Activated CD4-positive, alpha-beta T cell treated with anti-CD3 and anti-CD28 coated beads, Interleukin-2, amount 10 ng/mL, durations not matched to agents 7 days and 5 days (primary cell): ENCODE measurements around the gene LRP3. TPM values are rescaled to one million over a fixed set of nuclear protein-coding genes. Genes with fewer than 3 reads are reported as not detected.
"Not testable (repeated sequence)": the region's sequence is repeated elsewhere in the genome, so short reads cannot be mapped to it uniquely, and the experiment has no call there.

ENCODE experiments used
- CTCF ChIA-PET: fragments of 350-600 bp; sonication (Branson Sonifier 250); formaldehyde crosslinking; loops from one replicate; lab custom pipeline; 2021; ENCODE audit warnings: antibody characterized with exemption; lab: Charles Lee
- POLR2A ChIA-PET: fragments of 350-600 bp; sonication (Branson Sonifier 250); formaldehyde crosslinking; loops from one replicate; lab custom pipeline; 2021; ENCODE audit warnings: antibody characterized with exemption; lab: Charles Lee
- DNase-seq: peaks from one replicate; pipeline ENCODE4 v3.0.0-alpha.2; 2020
- H3K27ac Mint-ChIP-seq: one replicate; pipeline ENCODE4 v1.8.0; 2021; ENCODE audit warnings: mild to moderate bottlenecking, moderate library complexity, mixed read lengths
- H3K27me3 Mint-ChIP-seq: one replicate; pipeline ENCODE4 v1.8.0; 2021; ENCODE audit warnings: mixed read lengths
- H3K36me3 Mint-ChIP-seq: one replicate; pipeline ENCODE4 v1.8.0; 2021; ENCODE audit warnings: low read depth, mixed read lengths
- H3K4me1 Mint-ChIP-seq: one replicate; pipeline ENCODE4 v1.8.0; 2021; ENCODE audit warnings: mixed read lengths
- H3K4me3 Mint-ChIP-seq: one replicate; pipeline ENCODE4 v1.8.0; 2021; ENCODE audit warnings: mild to moderate bottlenecking, moderate library complexity, mixed read lengths
- H3K9me3 Mint-ChIP-seq: one replicate; pipeline ENCODE4 v1.8.0; 2021; ENCODE audit warnings: mixed read lengths
- total RNA-seq, 2 experiments: library from RNA; stranded (reverse); gene quantifications; one replicate each; pipeline ENCODE4 v1.2.3, GENCODE V29; 2021

LRP3 gene
- total RNA-seq, 2 experiments from 2014 or later, result 0.08 to 0.20 TPM

GRCh38 chr19:33159893-33160292 lies 34.2 kb upstream of the LRP3 start:
- Mint-ChIP-seq H3K36me3 (peaks cover 4% of the 10 kb centered on the region), H3K9me3 (peaks cover 4% of the 10 kb centered on the region), H3K27me3 (no peaks in the 10 kb centered on the region), H3K4me1 (peaks cover 41% of the 10 kb centered on the region), H3K4me3 (peak overlapping the region; percentile 24), H3K27ac (peak overlapping the region; percentile 88)
- ChIA-PET CTCF (interaction anchor here (0.7 to 10.2 kb wide), 7 partner anchors 12 to 1518 kb away, joined by 3 to 58 read pairs (median 4); no protein-coding TSS in a partner anchor), POLR2A (interaction anchor here (0.6 to 2.5 kb wide), 2 partner anchors 17 to 78 kb away, joined by 3 to 12 read pairs; no protein-coding TSS in a partner anchor)
- no peak for DNase-seq

GRCh38 chr19:33161201-33161600 lies 32.9 kb upstream of the LRP3 start:
- no peaks in the 10 kb centered on the region for H3K27me3 Mint-ChIP-seq
- peaks cover 4% of the 10 kb centered on the region for H3K9me3 Mint-ChIP-seq
- no peak for DNase-seq
- peak overlapping the region; percentile 88 for H3K27ac Mint-ChIP-seq
- ChIA-PET CTCF (interaction anchor here (1.3 to 10.2 kb wide), 5 partner anchors 10 to 23 kb away, joined by 3 to 58 read pairs (median 5); no protein-coding TSS in a partner anchor), POLR2A (interaction anchor here (2.5 kb wide), 1 partner anchor 16 kb away, joined by 12 read pairs; no protein-coding TSS in a partner anchor)
- H3K4me1 Mint-ChIP-seq, result peaks cover 41% of the 10 kb centered on the region
- peaks cover 4% of the 10 kb centered on the region for H3K36me3 Mint-ChIP-seq
- no peak overlapping the region for H3K4me3 Mint-ChIP-seq

GRCh38 chr19:33163481-33163880 lies 30.6 kb upstream of the LRP3 start:
- H3K36me3 Mint-ChIP-seq, result peaks cover 4% of the 10 kb centered on the region
- peaks cover 13% of the 10 kb centered on the region for H3K9me3 Mint-ChIP-seq
- CTCF ChIA-PET, result interaction anchor here (1.2 to 10.2 kb wide), 3 partner anchors 14 to 21 kb away, joined by 3 to 58 read pairs (median 4); no protein-coding TSS in a partner anchor
- H3K27me3 Mint-ChIP-seq, result no peaks in the 10 kb centered on the region
- no peak overlapping the region for H3K27ac Mint-ChIP-seq
- peaks cover 32% of the 10 kb centered on the region for H3K4me1 Mint-ChIP-seq
- no peak for DNase-seq
- no peak overlapping the region for H3K4me3 Mint-ChIP-seq
- POLR2A ChIA-PET, result interaction anchor here (0.6 kb wide), 1 partner anchor 13 kb away, joined by 3 read pairs; no protein-coding TSS in a partner anchor

GRCh38 chr19:33166037-33166436 lies 28.1 kb upstream of the LRP3 start:
- H3K27ac Mint-ChIP-seq, H3K4me1 Mint-ChIP-seq, H3K36me3 Mint-ChIP-seq, H3K27me3 Mint-ChIP-seq, H3K4me3 Mint-ChIP-seq, DNase-seq: not testable (repeated sequence)
- CTCF ChIA-PET, result interaction anchor here (0.6 to 10.2 kb wide), 3 partner anchors 11 to 36 kb away, joined by 3 to 58 read pairs (median 3); no protein-coding TSS in a partner anchor
- POLR2A ChIA-PET, result interaction anchor here (0.6 kb wide), 1 partner anchor 178 kb away, joined by 4 read pairs; no protein-coding TSS in a partner anchor
- H3K9me3 Mint-ChIP-seq, result peaks cover 13% of the 10 kb centered on the region

- Mint-ChIP-seq H3K36me3 (peaks cover 4% of the 10 kb centered on the region), H3K27me3 (no peaks in the 10 kb centered on the region), H3K4me3 (no peak overlapping the region), H3K4me1 (peaks cover 1% of the 10 kb centered on the region), H3K27ac (no peak overlapping the region), H3K9me3 (peaks cover 13% of the 10 kb centered on the region)
- ChIA-PET CTCF (interaction anchor here (10.2 kb wide), 1 partner anchor 10 kb away, joined by 58 read pairs; no protein-coding TSS in a partner anchor), POLR2A (no interaction called here)
- no peak for DNase-seq
Observed at GRCh38 chr19:33167438-33167837, 26.7 kb upstream of the LRP3 start.

- ChIA-PET CTCF (no interaction called here), POLR2A (no interaction called here)
- Mint-ChIP-seq H3K4me1 (peaks cover 5% of the 10 kb centered on the region), H3K36me3 (peaks cover 5% of the 10 kb centered on the region), H3K27me3 (no peaks in the 10 kb centered on the region), H3K9me3 (peaks cover 13% of the 10 kb centered on the region), H3K27ac (no peak overlapping the region), H3K4me3 (no peak overlapping the region)
- no peak for DNase-seq
Observed at GRCh38 chr19:33168528-33168927, 25.6 kb upstream of the LRP3 start.

GRCh38 chr19:33171222-33171795 lies 22.8 kb upstream of the LRP3 start:
- no peak overlapping the region for H3K4me3 Mint-ChIP-seq
- no peak overlapping the region for H3K27ac Mint-ChIP-seq
- peaks cover 19% of the 10 kb centered on the region for H3K4me1 Mint-ChIP-seq
- ChIA-PET CTCF (interaction anchor here (1.1 to 2.5 kb wide), 2 partner anchors 9 to 504 kb away, joined by 3 to 5 read pairs; no protein-coding TSS in a partner anchor), POLR2A (no interaction called here)
- peaks cover 13% of the 10 kb centered on the region for H3K9me3 Mint-ChIP-seq
- no peaks in the 10 kb centered on the region for H3K27me3 Mint-ChIP-seq
- H3K36me3 Mint-ChIP-seq, result peaks cover 9% of the 10 kb centered on the region
- DNase-seq, result no peak

- ChIA-PET CTCF (interaction anchor here (2.5 kb wide), 1 partner anchor 10 kb away, joined by 5 read pairs; no protein-coding TSS in a partner anchor), POLR2A (no interaction called here)
- Mint-ChIP-seq H3K4me3 (no peak overlapping the region), H3K27me3 (peaks cover 2% of the 10 kb centered on the region), H3K27ac (no peak overlapping the region), H3K9me3 (peaks cover 13% of the 10 kb centered on the region), H3K4me1 (peaks cover 22% of the 10 kb centered on the region), H3K36me3 (peaks cover 9% of the 10 kb centered on the region)
- DNase-seq, result no peak
Observed at GRCh38 chr19:33171916-33172359, 22.2 kb upstream of the LRP3 start.

- no peaks in the 10 kb centered on the region for H3K9me3 Mint-ChIP-seq
- no peak overlapping the region for H3K4me3 Mint-ChIP-seq
- peaks cover 35% of the 10 kb centered on the region for H3K4me1 Mint-ChIP-seq
- CTCF ChIA-PET, result interaction anchor here (0.6 to 1.7 kb wide), 5 partner anchors 10 to 270 kb away, joined by 3 to 5 read pairs (median 3); no protein-coding TSS in a partner anchor
- POLR2A ChIA-PET, result no interaction called here
- peaks cover 2% of the 10 kb centered on the region for H3K27me3 Mint-ChIP-seq
- H3K27ac Mint-ChIP-seq, result no peak overlapping the region
- peaks cover 6% of the 10 kb centered on the region for H3K36me3 Mint-ChIP-seq
- no peak for DNase-seq
Observed at GRCh38 chr19:33174186-33174585, 19.9 kb upstream of the LRP3 start.

GRCh38 chr19:33175156-33175782 lies 18.9 kb upstream of the LRP3 start:
- Mint-ChIP-seq H3K36me3 (peaks cover 6% of the 10 kb centered on the region), H3K27ac (peak overlapping the region; percentile 20), H3K4me1 (peaks cover 36% of the 10 kb centered on the region), H3K27me3 (peaks cover 2% of the 10 kb centered on the region), H3K4me3 (peak overlapping the region; percentile 91), H3K9me3 (no peaks in the 10 kb centered on the region)
- CTCF ChIA-PET, result interaction anchor here (0.5 to 5.3 kb wide), 7 partner anchors 9 to 199 kb away, joined by 3 to 58 read pairs (median 5); no protein-coding TSS in a partner anchor
- POLR2A ChIA-PET, result no interaction called here
- DNase-seq, result no peak

- POLR2A ChIA-PET, result interaction anchor here (0.6 to 1.9 kb wide), 3 partner anchors 16 to 41 kb away, joined by 3 to 12 read pairs (median 3); no protein-coding TSS in a partner anchor
- Mint-ChIP-seq H3K36me3 (peaks cover 6% of the 10 kb centered on the region), H3K4me1 (peaks cover 36% of the 10 kb centered on the region), H3K27me3 (peaks cover 2% of the 10 kb centered on the region), H3K27ac (peak overlapping the region; percentile 95), H3K4me3 (peak overlapping the region; percentile 91), H3K9me3 (no peaks in the 10 kb centered on the region)
- peak; percentile 33 for DNase-seq
- CTCF ChIA-PET, result interaction anchor here (0.6 to 5.3 kb wide), 15 partner anchors 10 to 238 kb away, joined by 3 to 58 read pairs (median 5); no protein-coding TSS in a partner anchor
Observed at GRCh38 chr19:33175886-33176669, 18.1 kb upstream of the LRP3 start.
